ENCODE data around the gene LGR5.

Gene LGR5

GRCh38 chr12:71599210-71599609 is 159.6 kb downstream of the LGR5 start:
- DNase-seq (ENCODE audit: low read depth) = no peak

GRCh38 chr12:71601546-71601945 is 161.9 kb downstream of the LGR5 start:
- DNase-seq (ENCODE audit: low read depth) = no peak

- no peak for DNase-seq (ENCODE audit: low read depth)
Observed at GRCh38 chr12:71602761-71603577, 163.4 kb downstream of the LGR5 start.

- no peak for DNase-seq (ENCODE audit: low read depth)
Observed at GRCh38 chr12:71605039-71605438, 165.4 kb downstream of the LGR5 start.

GRCh38 chr12:71607494-71608330 is 168.1 kb downstream of the LGR5 start:
- DNase-seq (ENCODE audit: low read depth) = no peak

GRCh38 chr12:71610031-71610795 is 170.6 kb downstream of the LGR5 start:
- DNase-seq (ENCODE audit: low read depth) = no peak

GRCh38 chr12:71621938-71622337 is 182.3 kb downstream of the LGR5 start:
- DNase-seq (ENCODE audit: low read depth) = no peak

GRCh38 chr12:71625476-71625875 is 185.9 kb downstream of the LGR5 start:
- no peak for DNase-seq (ENCODE audit: low read depth)

GRCh38 chr12:71626098-71626497 is 186.5 kb downstream of the LGR5 start:
- no peak for DNase-seq (ENCODE audit: low read depth)

- no peak for DNase-seq (ENCODE audit: low read depth)
Observed at GRCh38 chr12:71626768-71627167, 187.2 kb downstream of the LGR5 start.

GRCh38 chr12:71627438-71628002 is 187.9 kb downstream of the LGR5 start:
- DNase-seq (ENCODE audit: low read depth) = no peak
